HCT116 (cell line): Measurements from ENCODE around the gene ATP13A4.

ENCODE experiments used
- EZH2 ChIP-seq: fragments of 200-600 bp; sonication (generic); IDR thresholded peaks from 2 replicates; pipeline ENCODE4 v1.6.1; 2017; ENCODE audit warnings: antibody characterized with exemption, mixed run types
- POLR2A ChIP-seq: IDR thresholded peaks from 2 replicates; pipeline ENCODE4 v1.7.0; 2011; ENCODE audit warnings: borderline replicate concordance; ENCODE audit not compliant: insufficient read depth, insufficient read length; ENCODE audit errors: extremely low read depth
- SIN3A ChIP-seq: IDR thresholded peaks from 2 replicates; pipeline ENCODE4 v1.6.1; 2012; ENCODE audit warnings: low read depth
- ZBTB33 ChIP-seq: IDR thresholded peaks from 2 replicates; pipeline ENCODE4 v1.6.1; 2011; ENCODE audit warnings: mild to moderate bottlenecking, low read length, moderate library complexity; ENCODE audit not compliant: insufficient replicate concordance; ENCODE audit errors: extremely low read depth

- TF ChIP-seq EZH2 (no peak), ZBTB33 (no peak), POLR2A (no peak), SIN3A (no peak)
These were observed 80.2 kb downstream of the ATP13A4 start for GRCh38 chr3:193474446-193474845.
